Keratinocyte (primary cell): ENCODE measurements around the gene ZWINT. TPM values are rescaled to one million over a fixed set of nuclear protein-coding genes. Genes with fewer than 3 reads are reported as not detected.

Source experiments
- DNase-seq: peaks from one replicate; pipeline ENCODE4 v3.0.0-alpha.2; 2011; ENCODE audit warnings: low read depth, missing footprints, low spot score
- FAIRE-seq: peaks from 2 replicates; lab custom pipeline; 2011; peaks lifted over from hg19 to GRCh38; lab: Jason Lieb, UNC
- H2AFZ ChIP-seq: 2 replicates; pipeline ENCODE4 v1.6.0; 2012; ENCODE audit warnings: low read length, control low read depth, inconsistent platforms; ENCODE audit not compliant: control insufficient read depth
- H3K27ac ChIP-seq: 2 replicates; pipeline ENCODE4 v1.5.1; 2011; ENCODE audit warnings: low read length; ENCODE audit not compliant: control insufficient read depth, insufficient read depth
- H3K27me3 ChIP-seq: 3 replicates; pipeline ENCODE4 v1.6.0; 2011; ENCODE audit warnings: low read length; ENCODE audit not compliant: control insufficient read depth, insufficient read depth; ENCODE audit errors: extremely low read depth
- H3K36me3 ChIP-seq, 2 experiments: 2 replicates in 1 of 2; 3 replicates in 1 of 2; pipeline ENCODE4 v1.5.1; 2011; ENCODE audit warnings: low read length in 2 of 2, mild to moderate bottlenecking in 1 of 2; ENCODE audit not compliant: control insufficient read depth in 2 of 2, insufficient read depth in 2 of 2; ENCODE audit errors: extremely low read depth in 1 of 2
- H3K4me1 ChIP-seq: 3 replicates; pipeline ENCODE4 v1.5.1; 2011; ENCODE audit warnings: low read length; ENCODE audit not compliant: control insufficient read depth, insufficient read depth; ENCODE audit errors: extremely low read depth
- H3K4me2 ChIP-seq: 3 replicates; pipeline ENCODE4 v1.6.0; 2011; ENCODE audit warnings: low read depth, low read length; ENCODE audit not compliant: control insufficient read depth, insufficient read depth; ENCODE audit errors: extremely low read depth
- H3K4me3 ChIP-seq, 3 experiments: fragments of 200-600 bp in 1 of 3; sonication (generic) in 1 of 3; 2 replicates in 2 of 3; 3 replicates in 1 of 3; pipeline ENCODE4 v1.5.1; 2011 to 2016; ENCODE audit warnings: low read length in 3 of 3, mild to moderate bottlenecking in 3 of 3, control low read depth in 2 of 3, inconsistent platforms in 1 of 3, low read depth in 1 of 3, mixed read lengths in 1 of 3, mixed run types in 1 of 3, moderate library complexity in 1 of 3; ENCODE audit not compliant: control insufficient read depth in 2 of 3, insufficient read depth in 2 of 3; ENCODE audit errors: extremely low read depth in 1 of 3
- H3K79me2 ChIP-seq: 2 replicates; pipeline ENCODE4 v1.6.0; 2012; ENCODE audit warnings: low read length; ENCODE audit not compliant: control insufficient read depth, insufficient read depth
- H3K9ac ChIP-seq: 3 replicates; pipeline ENCODE4 v1.6.0; 2011; ENCODE audit warnings: low read length; ENCODE audit not compliant: control insufficient read depth, insufficient read depth; ENCODE audit errors: extremely low read depth
- H3K9me1 ChIP-seq: 3 replicates; pipeline ENCODE4 v1.6.0; 2011; ENCODE audit warnings: low read length; ENCODE audit not compliant: control insufficient read depth, insufficient read depth; ENCODE audit errors: extremely low read depth
- H3K9me3 ChIP-seq: 2 replicates; pipeline ENCODE4 v1.5.1; 2012; ENCODE audit warnings: low read depth, low read length; ENCODE audit not compliant: control insufficient read depth
- H4K20me1 ChIP-seq: 3 replicates; pipeline ENCODE4 v1.6.0; 2011; ENCODE audit warnings: low read length; ENCODE audit not compliant: control insufficient read depth, insufficient read depth; ENCODE audit errors: extremely low read depth
- CTCF ChIP-seq, 3 experiments: IDR thresholded peaks in 1 of 3; conservative IDR thresholded peaks in 1 of 3; optimal IDR thresholded peaks in 1 of 3; 2 replicates in 2 of 3; 3 replicates in 1 of 3; pipeline versions ENCODE3 to v1.5.1; 2011; ENCODE audit warnings: low read length in 3 of 3, mild to moderate bottlenecking in 3 of 3, moderate library complexity in 2 of 3, control low read depth in 1 of 3, inconsistent platforms in 1 of 3; ENCODE audit not compliant: insufficient read depth in 2 of 3; ENCODE audit errors: extremely low read depth in 1 of 3
- EZH2 ChIP-seq: IDR thresholded peaks from one replicate; pipeline ENCODE4 v1.6.1; 2012; ENCODE audit warnings: inconsistent platforms, mild to moderate bottlenecking, low read length, moderate library complexity
- dilution Hi-C: fragments of 300-500 bp; cut with MboI; formaldehyde crosslinking; loops from one replicate; pipeline ENCODE4 v1.7.0; 2020; ENCODE audit warnings: low sequenced_read_pairs; ENCODE audit not compliant: extremely low pct_ligation_motif_present
- polyA plus RNA-seq, 5 experiments: library from polyadenylated mRNA; depleted of rRNA in 3 of 5; stranded (reverse) in 3 of 5; stranded (forward) in 1 of 5; unstranded in 1 of 5; fragments of >200 nt; gene quantifications; 1 replicate in 1 of 5; 2 replicates in 3 of 5; 3 replicates in 1 of 5; pipeline versions ENCODE4 v1.2.1 to v1.2.3, GENCODE V29; 2011 to 2012; ENCODE audit warnings: missing spikeins in 2 of 5, low read depth in 1 of 5, low replicate concordance in 1 of 5

Gene ZWINT
- polyA plus RNA-seq, 1 donor (not counting 4 experiments of a cell fraction or from before 2014, with no cell fraction given) = 31.2 TPM

DNA sequence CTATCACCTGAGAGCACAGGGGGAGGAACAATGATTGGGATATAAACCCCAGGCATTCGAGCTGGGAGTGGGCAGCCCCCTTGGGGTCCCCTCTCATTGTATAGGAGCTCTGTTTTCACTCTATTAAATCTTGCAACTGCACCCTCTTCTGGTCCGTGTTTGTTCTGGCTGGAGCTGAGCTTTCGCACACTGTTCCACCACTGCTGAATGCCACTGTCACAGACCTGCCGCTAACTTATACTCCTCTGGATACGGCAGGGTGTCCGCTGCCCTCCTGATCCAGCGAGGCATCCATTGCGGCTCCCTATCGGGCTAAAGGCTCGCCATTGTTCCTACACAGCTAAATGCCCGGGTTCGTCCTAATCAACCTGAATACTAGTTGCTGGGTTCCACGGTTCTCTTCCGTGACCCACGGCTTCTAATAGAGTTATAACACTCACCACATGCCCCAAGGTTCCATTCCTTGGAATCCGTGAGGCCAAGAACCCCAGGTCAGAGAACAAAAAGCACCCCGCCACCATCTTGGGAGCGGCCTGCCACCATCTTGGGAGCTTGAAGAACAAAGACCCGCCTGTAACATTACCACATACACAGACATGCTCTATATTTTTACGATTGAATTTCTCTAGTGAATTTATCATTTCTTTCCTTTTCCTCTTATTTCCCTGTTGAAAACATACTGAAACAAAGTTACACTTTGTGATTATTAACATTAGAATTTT, 9.0 kb downstream of the ZWINT start:
- Histone ChIP-seq H3K4me2 (no peak overlapping the region), H3K27me3 (no peaks in the 10 kb centered on the region), H3K36me3 (no peaks in the 10 kb centered on the region), H4K20me1 (no peaks in the 10 kb centered on the region), H3K4me3 (no peak overlapping the region), H3K9ac (no peak overlapping the region), H3K4me1 (peaks cover 2% of the 10 kb centered on the region), H3K9me1 (no peaks in the 10 kb centered on the region), H2AFZ (no peak overlapping the region), H3K79me2 (no peaks in the 10 kb centered on the region), H3K9me3 (no peaks in the 10 kb centered on the region), H3K27ac (no peak overlapping the region)
- dilution Hi-C loops = no loop called here
- TF ChIP-seq CTCF (optimal IDR thresholded peaks at IDR 0.05 in 1 of 3, IDR thresholded peaks at IDR 0.05 in 1 of 3, conservative IDR thresholded peaks at IDR 0.05 in 1 of 3; ENCODE audit: extremely low read depth in 1 of 3, insufficient read depth in 2 of 3, low read length in 3 of 3) (no peak), EZH2 (no peak)
- DNase-seq (no peak), FAIRE-seq (no peak)

DNA sequence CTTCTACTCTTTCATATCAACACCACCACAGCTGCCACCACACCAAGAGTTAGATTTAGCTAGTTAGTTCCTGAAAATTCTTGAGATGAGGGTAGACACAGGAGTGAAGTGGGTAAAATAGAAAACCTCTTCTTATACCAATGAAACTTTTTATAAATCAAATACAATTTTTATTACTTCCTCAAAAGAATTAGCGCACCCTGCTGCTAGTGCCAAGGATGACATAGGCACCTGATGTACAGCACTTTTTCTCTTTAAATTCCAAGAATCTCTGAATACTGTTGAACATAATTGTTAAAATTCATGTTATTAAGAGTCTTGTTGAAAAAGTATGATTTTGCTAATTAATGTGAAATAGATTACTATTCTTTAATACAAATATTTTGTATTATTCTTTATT, 11.4 kb downstream of the ZWINT start:
- H4K20me1 ChIP-seq = no peaks in the 10 kb centered on the region
- dilution Hi-C loops = no loop called here
- H3K9me3 ChIP-seq = no peaks in the 10 kb centered on the region
- FAIRE-seq = no peak
- H3K36me3 ChIP-seq = no peaks in the 10 kb centered on the region
- H3K9me1 ChIP-seq = no peaks in the 10 kb centered on the region
- H3K4me1 ChIP-seq = peaks cover 8% of the 10 kb centered on the region
- H3K4me3 ChIP-seq = no peak overlapping the region
- TF ChIP-seq CTCF (optimal IDR thresholded peaks at IDR 0.05 in 1 of 3, IDR thresholded peaks at IDR 0.05 in 1 of 3, conservative IDR thresholded peaks at IDR 0.05 in 1 of 3; ENCODE audit: extremely low read depth in 1 of 3, insufficient read depth in 2 of 3, low read length in 3 of 3) = peak in 2 of 3 experiments; percentile 33
- no peak for TF ChIP-seq EZH2
- H2AFZ ChIP-seq = no peak overlapping the region
- no peak overlapping the region for H3K4me2 ChIP-seq
- no peaks in the 10 kb centered on the region for H3K27me3 ChIP-seq
- no peak overlapping the region for H3K27ac ChIP-seq
- no peak for DNase-seq
- no peak overlapping the region for H3K9ac ChIP-seq
- no peaks in the 10 kb centered on the region for H3K79me2 ChIP-seq
